A673 (cell line): Measurements from ENCODE around the gene RXFP4. TPM values are rescaled to one million over a fixed set of nuclear protein-coding genes. Genes with fewer than 3 reads are reported as not detected.

ENCODE experiments used
- BruUV-seq: library from RNA; stranded (reverse); fragments of 400-500 nt; replicated peaks from 2 replicates; lab custom pipeline; 2021; lab: Mats Ljungman, UMichigan
- CTCF ChIA-PET: fragments of 300-600 bp; sonication (Branson Sonifier 250); formaldehyde crosslinking; loops from one replicate; lab custom pipeline; 2022; ENCODE audit warnings: antibody characterized with exemption; lab: Charles Lee
- POLR2A ChIA-PET: fragments of 300-600 bp; sonication (Branson Sonifier 250); formaldehyde crosslinking; loops from one replicate; lab custom pipeline; 2022; ENCODE audit warnings: antibody characterized with exemption; ENCODE audit not compliant: low non-redundant PET; lab: Charles Lee
- DNase-seq: peaks from one replicate; pipeline ENCODE4 v3.0.0-alpha.2; 2015; ENCODE audit warnings: low spot score
- H3K27ac ChIP-seq: fragments of 200-600 bp; sonication (generic); 2 replicates; pipeline ENCODE4 v1.5.1; 2016; ENCODE audit warnings: mixed run types, low read depth, mild to moderate bottlenecking, mixed read lengths, antibody characterized with exemption, low read length; ENCODE audit not compliant: poor library complexity, severe bottlenecking
- H3K27me3 ChIP-seq: fragments of 200-600 bp; sonication (generic); replicated peaks from 2 replicates; pipeline ENCODE4 v1.6.1; 2017; ENCODE audit warnings: mixed run types, low read depth, mild to moderate bottlenecking, mixed read lengths, antibody characterized with exemption, low read length; ENCODE audit not compliant: insufficient read depth, poor library complexity
- H3K36me3 ChIP-seq: fragments of 200-600 bp; sonication (generic); 2 replicates; pipeline ENCODE4 v1.6.1; 2016; ENCODE audit warnings: mixed run types, mild to moderate bottlenecking, mixed read lengths, antibody characterized with exemption, low read length; ENCODE audit not compliant: insufficient read depth, poor library complexity, severe bottlenecking
- H3K4me1 ChIP-seq: fragments of 200-600 bp; sonication (generic); 2 replicates; pipeline ENCODE4 v1.6.1; 2017; ENCODE audit warnings: mixed run types, mild to moderate bottlenecking, mixed read lengths, antibody characterized with exemption, low read length; ENCODE audit not compliant: insufficient read depth, poor library complexity, severe bottlenecking
- H3K4me3 ChIP-seq: fragments of 200-600 bp; sonication (generic); 2 replicates; pipeline ENCODE4 v1.5.1; 2016; ENCODE audit warnings: low read depth, mixed run types, mild to moderate bottlenecking, mixed read lengths, low read length; ENCODE audit not compliant: poor library complexity, severe bottlenecking
- H3K9me3 ChIP-seq: fragments of 200-600 bp; sonication (generic); 2 replicates; pipeline ENCODE4 v1.6.1; 2016; ENCODE audit warnings: mixed run types, low read depth, mild to moderate bottlenecking, mixed read lengths, antibody characterized with exemption, low read length; ENCODE audit not compliant: poor library complexity, severe bottlenecking
- EZH2 ChIP-seq: fragments of 200-600 bp; sonication (generic); IDR thresholded peaks from 2 replicates; pipeline ENCODE4 v1.6.1; 2017; ENCODE audit warnings: borderline replicate concordance, low read depth, mild to moderate bottlenecking, mixed read lengths, antibody characterized with exemption, low read length; ENCODE audit not compliant: poor library complexity, severe bottlenecking
- intact Hi-C: fragments of 100-400 bp; cut with micrococcal nuclease; formaldehyde crosslinking; loops from one replicate; pipeline ENCODE4 v1.10.0; 2022; ENCODE audit not compliant: unreplicated experiment
- total RNA-seq: library from RNA; stranded (reverse); gene quantifications from 2 replicates; pipeline ENCODE4 v1.2.3, GENCODE V29; 2021
- TF ChIP-seq, protein P1 (sequence below): fragments of 300-800, 200-600 bp; sonication (generic); conservative IDR thresholded peaks from 2 replicates; pipeline ENCODE4 v1.5.1; 2017; ENCODE audit warnings: low read depth, mild to moderate bottlenecking, antibody characterized with exemption, low read length, moderate library complexity, mixed read lengths

The RXFP4 gene
- total RNA-seq, 1 experiment from 2014 or later, result not detected

GRCh38 chr1:155977690-155978324, 36.4 kb downstream of the RXFP4 start:
- DNase-seq, result peak; percentile 62
- CTCF ChIA-PET, result interaction anchor here (0.6 to 1.3 kb wide), 6 partner anchors 12 to 359 kb away, joined by 3 to 7 read pairs (median 4); no protein-coding TSS in a partner anchor
- H3K27ac ChIP-seq, result peak overlapping the region; percentile 95
- H3K4me1 ChIP-seq, result peaks cover 69% of the 10 kb centered on the region
- POLR2A ChIA-PET, result interaction anchor here (0.6 kb wide), 2 partner anchors 38 to 1574 kb away, joined by 7 read pairs; no protein-coding TSS in a partner anchor
- TF ChIP-seq, protein P1, sequence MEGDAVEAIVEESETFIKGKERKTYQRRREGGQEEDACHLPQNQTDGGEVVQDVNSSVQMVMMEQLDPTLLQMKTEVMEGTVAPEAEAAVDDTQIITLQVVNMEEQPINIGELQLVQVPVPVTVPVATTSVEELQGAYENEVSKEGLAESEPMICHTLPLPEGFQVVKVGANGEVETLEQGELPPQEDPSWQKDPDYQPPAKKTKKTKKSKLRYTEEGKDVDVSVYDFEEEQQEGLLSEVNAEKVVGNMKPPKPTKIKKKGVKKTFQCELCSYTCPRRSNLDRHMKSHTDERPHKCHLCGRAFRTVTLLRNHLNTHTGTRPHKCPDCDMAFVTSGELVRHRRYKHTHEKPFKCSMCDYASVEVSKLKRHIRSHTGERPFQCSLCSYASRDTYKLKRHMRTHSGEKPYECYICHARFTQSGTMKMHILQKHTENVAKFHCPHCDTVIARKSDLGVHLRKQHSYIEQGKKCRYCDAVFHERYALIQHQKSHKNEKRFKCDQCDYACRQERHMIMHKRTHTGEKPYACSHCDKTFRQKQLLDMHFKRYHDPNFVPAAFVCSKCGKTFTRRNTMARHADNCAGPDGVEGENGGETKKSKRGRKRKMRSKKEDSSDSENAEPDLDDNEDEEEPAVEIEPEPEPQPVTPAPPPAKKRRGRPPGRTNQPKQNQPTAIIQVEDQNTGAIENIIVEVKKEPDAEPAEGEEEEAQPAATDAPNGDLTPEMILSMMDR, result no peak
- no peak for TF ChIP-seq EZH2
- peak overlapping the region; percentile 95 for H3K4me3 ChIP-seq
- peaks cover under 1% of the 10 kb centered on the region for H3K36me3 ChIP-seq
- intact Hi-C loops, result loop anchor here (5.0 kb wide), 1 partner anchor 36 kb away; the partner anchor contains the start of gene RXFP4
- BruUV-seq, result no TSS peak
- no peaks in the 10 kb centered on the region for H3K9me3 ChIP-seq
- no peaks in the 10 kb centered on the region for H3K27me3 ChIP-seq

DNA sequence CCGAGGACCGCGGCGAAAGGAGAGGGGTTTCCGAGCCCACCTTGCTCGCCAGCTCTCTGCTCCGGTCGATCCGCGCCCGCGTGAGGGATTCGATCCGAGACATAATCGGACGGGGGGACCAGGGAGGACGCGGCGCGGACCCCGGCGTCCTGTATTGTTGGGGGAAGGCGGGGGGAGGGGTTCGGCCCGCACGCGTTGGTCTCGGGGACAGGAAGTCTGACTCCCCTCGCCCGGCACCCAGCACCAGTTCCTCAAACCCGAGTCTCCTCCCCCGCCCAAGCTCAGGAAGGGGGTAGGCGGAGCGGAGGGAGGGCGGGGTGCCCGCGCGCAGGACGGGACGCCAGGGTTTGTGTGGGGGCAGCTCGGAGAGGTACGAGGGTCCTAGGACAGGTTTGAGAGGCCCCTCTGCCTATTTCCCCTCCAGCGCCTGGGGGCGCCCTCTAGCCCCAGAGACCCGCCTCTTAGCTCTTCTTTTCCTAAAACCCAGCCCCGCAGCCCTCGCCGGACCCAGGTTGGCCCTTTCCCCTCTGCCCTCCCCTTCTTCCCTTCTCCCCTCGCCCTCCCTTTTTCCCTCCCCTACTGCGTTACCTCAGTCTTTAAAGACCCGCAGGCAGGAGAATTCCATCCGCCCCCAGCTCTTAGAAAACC, 37.0 kb downstream of the RXFP4 start, which contains the start of gene ARHGEF2:
Gene ARHGEF2 (minus strand): TSS at position 223 of the 648 bp plus-strand sequence. CDS start 120 bp downstream, at position 103.
- peaks cover 76% of the 10 kb centered on the region for H3K4me1 ChIP-seq
- H3K27ac ChIP-seq, result peak within 1 kb of the TSS; percentile 95
- H3K27me3 ChIP-seq, result no peaks in the 10 kb centered on the region
- peak; percentile 89 for DNase-seq
- BruUV-seq, result no TSS peak
- CTCF ChIA-PET, result interaction anchor here (0.6 to 0.7 kb wide), 7 partner anchors 11 to 358 kb away, joined by 3 to 7 read pairs (median 3); no protein-coding TSS in a partner anchor
- H3K36me3 ChIP-seq, result no peaks in the 10 kb centered on the region
- TF ChIP-seq EZH2, result no peak
- TF ChIP-seq, protein P1, result peak; percentile 49; the same call in 1 of the 2 replicates
- intact Hi-C loops, result loop anchor here (5.0 kb wide), 1 partner anchor 36 kb away; the partner anchor contains the start of gene RXFP4
- H3K4me3 ChIP-seq, result peak within 1 kb of the TSS; percentile 95
- POLR2A ChIA-PET, result interaction anchor here (0.6 kb wide), 3 partner anchors 37 to 1575 kb away, joined by 7 to 17 read pairs (median 7); no protein-coding TSS in a partner anchor
- H3K9me3 ChIP-seq, result no peaks in the 10 kb centered on the region

- TF ChIP-seq EZH2, result no peak
- no peak for DNase-seq
- Histone ChIP-seq H3K36me3 (no peaks in the 10 kb centered on the region), H3K9me3 (no peaks in the 10 kb centered on the region), H3K4me3 (peak overlapping the region; percentile 95), H3K27ac (peak overlapping the region; percentile 95), H3K27me3 (no peaks in the 10 kb centered on the region), H3K4me1 (peaks cover 81% of the 10 kb centered on the region)
- intact Hi-C loops, result loop anchor here (5.0 kb wide), 1 partner anchor 37 kb away; the partner anchor contains the start of gene RXFP4
- POLR2A ChIA-PET, result interaction anchor here (0.6 kb wide), 1 partner anchor 38 kb away, joined by 17 read pairs; no protein-coding TSS in a partner anchor
- CTCF ChIA-PET, result interaction anchor here (0.6 kb wide), 2 partner anchors 16 to 137 kb away, joined by 3 read pairs; no protein-coding TSS in a partner anchor
- BruUV-seq, result TSS peak; percentile 50
Measured at GRCh38 chr1:155978973-155979429, 37.6 kb downstream of the RXFP4 start.
